CD4-positive, alpha-beta memory T cell (primary cell): ENCODE results near the gene WDSUB1. TPM values are rescaled to one million over a fixed set of nuclear protein-coding genes. Genes with fewer than 3 reads are reported as not detected.

Source experiments
- CTCF ChIA-PET: fragments of 350-600 bp; sonication (Branson Sonifier 250); formaldehyde crosslinking; loops from one replicate; lab custom pipeline; 2021; ENCODE audit warnings: inconsistent platforms; ENCODE audit not compliant: partially characterized antibody; lab: Charles Lee
- POLR2A ChIA-PET: fragments of 350-600 bp; sonication (Branson Sonifier 250); formaldehyde crosslinking; loops from one replicate; lab custom pipeline; 2021; ENCODE audit not compliant: partially characterized antibody; lab: Charles Lee
- DNase-seq, 5 donors: peaks; one replicate each; pipeline versions ENCODE4 v3.0.0 to v3.0.0-alpha.2; 2020 to 2022; ENCODE audit warnings: mixed read lengths in 1 of 5
- H3K27ac ChIP-seq: one replicate; pipeline ENCODE4 v1.7.0; 2013; ENCODE audit warnings: low read depth, low read length
- H3K27me3 ChIP-seq: 2 replicates; pipeline ENCODE4 v1.7.0; 2013; ENCODE audit warnings: mild to moderate bottlenecking, low read length, moderate library complexity; ENCODE audit not compliant: insufficient read depth
- H3K36me3 ChIP-seq: 2 replicates; pipeline ENCODE4 v1.7.0; 2013; ENCODE audit warnings: mild to moderate bottlenecking, low read length, moderate library complexity; ENCODE audit not compliant: insufficient read depth
- H3K4me1 ChIP-seq: 2 replicates; pipeline ENCODE4 v1.7.0; 2013; ENCODE audit warnings: mild to moderate bottlenecking, low read length, moderate library complexity; ENCODE audit not compliant: insufficient read depth
- H3K4me3 ChIP-seq, 2 donors: one replicate each; pipeline ENCODE4 v1.7.0; 2013; ENCODE audit warnings: low read length in 2 of 2, mild to moderate bottlenecking in 1 of 2
- H3K9me3 ChIP-seq, 2 donors: one replicate each; pipeline ENCODE4 v1.7.0; 2013; ENCODE audit warnings: low read length in 2 of 2, control low read depth in 1 of 2; ENCODE audit not compliant: control insufficient read depth in 1 of 2
- H3K27ac Mint-ChIP-seq, 7 donors: one replicate each; pipeline ENCODE4 v1.8.0; 2020 to 2021; ENCODE audit warnings: mixed read lengths in 7 of 7, mild to moderate bottlenecking in 6 of 7, inconsistent platforms in 3 of 7, moderate library complexity in 3 of 7
- H3K27me3 Mint-ChIP-seq, 2 donors: one replicate each; pipeline ENCODE4 v1.8.0; 2020 to 2021; ENCODE audit warnings: mixed read lengths in 2 of 2
- H3K36me3 Mint-ChIP-seq, 2 donors: one replicate each; pipeline ENCODE4 v1.8.0; 2020 to 2021; ENCODE audit warnings: mixed read lengths in 2 of 2, inconsistent platforms in 1 of 2, mild to moderate bottlenecking in 1 of 2
- H3K4me1 Mint-ChIP-seq, 4 donors: one replicate each; pipeline ENCODE4 v1.8.0; 2020 to 2021; ENCODE audit warnings: mixed read lengths in 4 of 4, mild to moderate bottlenecking in 1 of 4
- H3K4me3 Mint-ChIP-seq, 8 donors: one replicate each; pipeline ENCODE4 v1.8.0; 2020 to 2021; ENCODE audit warnings: mixed read lengths in 8 of 8, mild to moderate bottlenecking in 7 of 8, moderate library complexity in 6 of 8, inconsistent platforms in 3 of 8
- H3K9me3 Mint-ChIP-seq, 8 donors: one replicate each; pipeline ENCODE4 v1.8.0; 2020 to 2021; ENCODE audit warnings: mixed read lengths in 8 of 8, mild to moderate bottlenecking in 5 of 8, inconsistent platforms in 3 of 8, moderate library complexity in 1 of 8
- intact Hi-C: fragments of 100-400 bp; cut with micrococcal nuclease; formaldehyde crosslinking; loops from one replicate; pipeline ENCODE4 v1.15.1; 2023
- polyA plus RNA-seq, 2 donors: library from polyadenylated mRNA; unstranded; fragments of 300-500 nt; fragmentation: Illumina TruSeq; gene quantifications; one replicate each; pipeline ENCODE4 v1.2.3, GENCODE V29; 2021
- total RNA-seq, 2 experiments: library from RNA; stranded (reverse); gene quantifications; one replicate each; pipeline ENCODE4 v1.2.3, GENCODE V29; 2021

WDSUB1 gene
- total and polyA plus RNA-seq, 4 experiments from 2014 or later = 5.8 to 7.6 (median 6.8) TPM

GRCh38 chr2:159267921-159268320 is 18.6 kb downstream of the WDSUB1 start:
- ChIA-PET POLR2A (no interaction called here), CTCF (no interaction called here)
- no peak for DNase-seq
- Histone ChIP-seq H3K4me1 (no peaks in the 10 kb centered on the region), H3K27ac (no peak overlapping the region), H3K9me3 (no peaks in the 10 kb centered on the region), H3K36me3 (no peaks in the 10 kb centered on the region), H3K27me3 (no peaks in the 10 kb centered on the region), H3K4me3 (no peak overlapping the region)
- Mint-ChIP-seq H3K4me1 (peaks cover 0 to 2% (median 0%) of the 10 kb centered on the region in 4 donors), H3K36me3 (peaks cover 36 to 62% of the 10 kb centered on the region in 2 donors), H3K4me3 (no peak overlapping the region), H3K27me3 (no peaks in the 10 kb centered on the region), H3K27ac (no peak overlapping the region), H3K9me3 (no peaks in the 10 kb centered on the region)
- intact Hi-C loops = no loop called here

- Mint-ChIP-seq H3K4me1 (peaks cover 0 to 2% (median 0%) of the 10 kb centered on the region in 4 donors), H3K36me3 (peaks cover 34 to 61% of the 10 kb centered on the region in 2 donors), H3K9me3 (no peaks in the 10 kb centered on the region), H3K27ac (no peak overlapping the region), H3K27me3 (no peaks in the 10 kb centered on the region), H3K4me3 (no peak overlapping the region)
- DNase-seq = no peak
- H3K4me1 ChIP-seq = no peaks in the 10 kb centered on the region
- ChIA-PET POLR2A (no interaction called here), CTCF (no interaction called here)
- H3K4me3 ChIP-seq = no peak overlapping the region
- no peaks in the 10 kb centered on the region for H3K9me3 ChIP-seq
- H3K27me3 ChIP-seq = no peaks in the 10 kb centered on the region
- intact Hi-C loops = no loop called here
- H3K36me3 ChIP-seq = no peaks in the 10 kb centered on the region
- no peak overlapping the region for H3K27ac ChIP-seq
Measured at GRCh38 chr2:159266554-159266953, 19.9 kb downstream of the WDSUB1 start.

DNA sequence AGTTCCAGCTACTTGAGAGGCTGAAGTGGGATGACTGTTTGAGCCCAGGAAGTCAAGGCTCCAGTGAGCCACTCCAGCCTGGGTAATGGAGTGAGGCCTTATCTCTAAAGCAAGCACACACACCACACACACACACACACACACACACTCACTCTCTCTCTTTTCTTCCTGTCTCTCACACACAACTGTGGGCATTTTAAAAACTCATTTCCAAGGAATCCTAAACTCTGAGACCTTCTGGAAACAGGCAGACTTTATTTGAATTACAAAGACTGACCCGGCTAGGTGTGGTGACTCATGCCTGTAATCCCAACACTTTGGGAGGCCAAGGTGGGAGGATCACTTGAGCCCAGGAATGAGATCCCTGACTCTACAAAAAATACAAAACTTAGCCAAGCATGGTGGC is 21.3 kb downstream of the WDSUB1 start:
- no peak for DNase-seq
- peaks cover 0 to 4% (median 0%) of the 10 kb centered on the region in 4 donors for H3K4me1 Mint-ChIP-seq
- peak overlapping the region in 2 of 7 donors; percentile 16 to 47 for H3K27ac Mint-ChIP-seq
- Histone ChIP-seq H3K4me1 (no peaks in the 10 kb centered on the region), H3K36me3 (no peaks in the 10 kb centered on the region), H3K9me3 (no peaks in the 10 kb centered on the region), H3K27me3 (no peaks in the 10 kb centered on the region), H3K27ac (no peak overlapping the region), H3K4me3 (no peak overlapping the region)
- ChIA-PET CTCF (interaction anchor here (0.6 kb wide), 1 partner anchor 868 kb away, joined by 3 read pairs; no protein-coding TSS in a partner anchor), POLR2A (no interaction called here)
- no peak overlapping the region for H3K4me3 Mint-ChIP-seq
- H3K36me3 Mint-ChIP-seq = peaks cover 26 to 49% of the 10 kb centered on the region in 2 donors
- intact Hi-C loops = no loop called here
- H3K27me3 Mint-ChIP-seq = no peaks in the 10 kb centered on the region
- H3K9me3 Mint-ChIP-seq = no peaks in the 10 kb centered on the region

DNA sequence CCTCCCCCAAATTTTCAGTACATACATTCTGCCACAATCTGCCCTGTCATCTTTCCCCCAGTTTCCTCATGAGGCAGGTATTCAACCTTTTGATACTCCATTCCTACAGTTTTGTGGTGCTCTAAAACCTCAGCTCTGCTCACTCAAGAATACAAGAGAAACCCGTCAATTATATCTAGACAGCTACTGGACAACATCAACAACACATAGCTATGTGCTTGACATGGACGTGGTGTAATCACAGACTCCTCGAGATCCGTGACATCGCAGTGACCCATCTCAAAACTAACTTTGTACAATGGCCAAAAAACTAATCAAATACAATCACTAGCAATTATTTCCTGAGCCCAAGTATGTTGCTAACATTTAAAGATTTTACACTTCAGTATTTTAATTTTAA is 23.6 kb downstream of the WDSUB1 start:
- POLR2A ChIA-PET = no interaction called here
- H3K4me1 ChIP-seq = no peaks in the 10 kb centered on the region
- H3K36me3 ChIP-seq = no peaks in the 10 kb centered on the region
- DNase-seq = no peak
- H3K27me3 Mint-ChIP-seq = no peaks in the 10 kb centered on the region
- CTCF ChIA-PET = no interaction called here
- no peak overlapping the region for H3K27ac ChIP-seq
- H3K27me3 ChIP-seq = no peaks in the 10 kb centered on the region
- H3K4me1 Mint-ChIP-seq = peaks cover 0 to 2% (median 0%) of the 10 kb centered on the region in 4 donors
- H3K9me3 ChIP-seq = no peaks in the 10 kb centered on the region
- H3K4me3 Mint-ChIP-seq = no peak overlapping the region
- no peaks in the 10 kb centered on the region for H3K9me3 Mint-ChIP-seq
- no peak overlapping the region for H3K27ac Mint-ChIP-seq
- H3K4me3 ChIP-seq = no peak overlapping the region
- peaks cover 23 to 32% of the 10 kb centered on the region in 2 donors for H3K36me3 Mint-ChIP-seq
- intact Hi-C loops = no loop called here

GRCh38 chr2:159262226-159262625 is 24.3 kb downstream of the WDSUB1 start:
- peaks cover 26% of the 10 kb centered on the region in 2 donors for H3K36me3 Mint-ChIP-seq
- Histone ChIP-seq H3K36me3 (no peaks in the 10 kb centered on the region), H3K4me1 (no peaks in the 10 kb centered on the region), H3K27ac (no peak overlapping the region), H3K9me3 (no peaks in the 10 kb centered on the region), H3K4me3 (no peak overlapping the region), H3K27me3 (no peaks in the 10 kb centered on the region)
- ChIA-PET CTCF (no interaction called here), POLR2A (no interaction called here)
- H3K27me3 Mint-ChIP-seq = no peaks in the 10 kb centered on the region
- peaks cover 0 to 2% (median 0%) of the 10 kb centered on the region in 4 donors for H3K4me1 Mint-ChIP-seq
- intact Hi-C loops = no loop called here
- no peaks in the 10 kb centered on the region for H3K9me3 Mint-ChIP-seq
- DNase-seq = no peak
- peak overlapping the region in 1 of 8 donors; percentile 7 for H3K4me3 Mint-ChIP-seq
- no peak overlapping the region for H3K27ac Mint-ChIP-seq

GRCh38 chr2:159256159-159256558 is 30.3 kb downstream of the WDSUB1 start:
- no peaks in the 10 kb centered on the region for H3K27me3 ChIP-seq
- no peaks in the 10 kb centered on the region for H3K36me3 ChIP-seq
- no peak for DNase-seq
- no peak overlapping the region for H3K27ac ChIP-seq
- Mint-ChIP-seq H3K27ac (no peak overlapping the region), H3K9me3 (peaks cover 0 to 2% (median 0%) of the 10 kb centered on the region in 8 donors), H3K36me3 (peaks cover 15 to 34% of the 10 kb centered on the region in 2 donors), H3K4me1 (no peaks in the 10 kb centered on the region), H3K27me3 (no peaks in the 10 kb centered on the region), H3K4me3 (no peak overlapping the region)
- H3K9me3 ChIP-seq = no peaks in the 10 kb centered on the region
- intact Hi-C loops = no loop called here
- no peak overlapping the region for H3K4me3 ChIP-seq
- H3K4me1 ChIP-seq = no peaks in the 10 kb centered on the region
- ChIA-PET POLR2A (no interaction called here), CTCF (no interaction called here)

- Histone ChIP-seq H3K27ac (no peak overlapping the region), H3K27me3 (no peaks in the 10 kb centered on the region), H3K4me1 (no peaks in the 10 kb centered on the region), H3K36me3 (no peaks in the 10 kb centered on the region), H3K4me3 (no peak overlapping the region), H3K9me3 (no peaks in the 10 kb centered on the region)
- POLR2A ChIA-PET = no interaction called here
- peaks cover 0 to 2% (median 0%) of the 10 kb centered on the region in 8 donors for H3K9me3 Mint-ChIP-seq
- DNase-seq = no peak
- no peaks in the 10 kb centered on the region for H3K27me3 Mint-ChIP-seq
- intact Hi-C loops = no loop called here
- no peak overlapping the region for H3K27ac Mint-ChIP-seq
- H3K4me1 Mint-ChIP-seq = no peaks in the 10 kb centered on the region
- CTCF ChIA-PET = no interaction called here
- H3K36me3 Mint-ChIP-seq = peaks cover 20 to 38% of the 10 kb centered on the region in 2 donors
- no peak overlapping the region for H3K4me3 Mint-ChIP-seq
Measured at GRCh38 chr2:159252905-159253304, 33.6 kb downstream of the WDSUB1 start.
